Measurements from ENCODE around the gene ADAM22. TPM values are rescaled to one million over a fixed set of nuclear protein-coding genes. Genes with fewer than 3 reads are reported as not detected.

ADAM22 gene
- total and polyA plus RNA-seq, 2 of the 4 experiments (the other 2 are of a cell fraction), result 0.03 to 0.18 TPM

DNA sequence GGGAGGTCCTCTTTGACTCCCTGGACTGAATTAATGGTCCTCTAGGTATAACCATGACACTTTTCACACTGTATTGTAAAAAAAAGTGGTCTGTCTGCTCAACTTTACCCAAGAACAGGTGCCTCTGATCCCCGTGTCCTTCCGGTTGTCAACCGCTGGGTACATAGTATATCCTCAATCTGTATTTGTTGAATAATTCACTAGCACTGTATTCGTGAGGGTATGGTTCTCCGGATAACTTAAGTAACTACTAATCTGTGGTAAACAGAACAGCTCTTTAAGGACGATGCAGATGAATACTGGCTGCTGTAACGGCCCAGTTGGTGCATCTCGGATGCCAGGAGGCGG is 472 bp upstream of the ADAM22 start:
- H3K27me3 ChIP-seq (ENCODE audit: control insufficient read depth, insufficient read depth, low read length), result peaks cover 7% of the 10 kb centered on the region; the same call in 1 of the 2 replicates
- no peak overlapping the region for H4K8ac ChIP-seq (ENCODE audit: low read depth in 2 of 2, low read length in 2 of 2)
- peak overlapping the region; percentile 89 for H2AFZ ChIP-seq (replicated peaks; ENCODE audit: low read length, poor library complexity)
- H4K91ac ChIP-seq (ENCODE audit: insufficient read depth, low read depth, low read length), result no peak overlapping the region
- no peak overlapping the region for H2BK5ac ChIP-seq (ENCODE audit: low read depth, low read length, poor library complexity, severe bottlenecking)
- no peak overlapping the region for H3K4ac ChIP-seq (ENCODE audit: low read depth, low read length)
- H3K9ac ChIP-seq (ENCODE audit: low read depth, low read length), result no peak overlapping the region
- no peak for DNase-seq
- ATAC-seq (ENCODE audit: low read depth), result no peak
- H2BK20ac ChIP-seq (ENCODE audit: low read depth, low read length), result no peak overlapping the region
- intact Hi-C loops (cut with micrococcal nuclease) (no loop called here), in situ Hi-C loops (cut with MboI; ENCODE audit: low sequenced_read_pairs) (no loop called here), dilution Hi-C loops (cut with HindIII; ENCODE audit: low sequenced_read_pairs, unreplicated experiment) (no loop called here)
- no peak overlapping the region for H3K18ac ChIP-seq (ENCODE audit: low read depth, low read length)
- no peak overlapping the region for H2AK9ac ChIP-seq (replicated peaks; ENCODE audit: low read depth, low read length, poor library complexity)
- H3K56ac ChIP-seq (ENCODE audit: extremely low read depth, insufficient read depth, low read length), result no peak overlapping the region
- no peaks in the 10 kb centered on the region for H3K9me3 ChIP-seq (ENCODE audit: control insufficient read depth, insufficient read depth, low read length)
- H2BK15ac ChIP-seq (ENCODE audit: low read depth, low read length), result no peak overlapping the region
- H3K9me1 ChIP-seq (ENCODE audit: insufficient read depth, low read length), result no peaks in the 10 kb centered on the region
- H4K5ac ChIP-seq (ENCODE audit: low read depth, low read length), result no peak overlapping the region
- no peaks in the 10 kb centered on the region for H3K79me1 ChIP-seq (ENCODE audit: low read depth in 1 of 2, low read length in 2 of 2)
- no peak overlapping the region for H3K23ac ChIP-seq (ENCODE audit: low read depth, low read length)
- no peak overlapping the region for H3K14ac ChIP-seq (replicated peaks; ENCODE audit: low read depth, low read length)
- BruUV-seq (replicated peaks), result no TSS peak
- ChIA-PET CTCF (no interaction called here), POLR2A (ENCODE audit: unreplicated experiment) (no interaction called here)
- peak overlapping the region; percentile 94 for H3K4me2 ChIP-seq (ENCODE audit: low read depth, low read length)
- H3K27ac ChIP-seq (ENCODE audit: insufficient read depth, low read length), result no peak overlapping the region
- H3K36me3 ChIP-seq (ENCODE audit: control insufficient read depth, insufficient read depth, low read length), result no peaks in the 10 kb centered on the region
- no peaks in the 10 kb centered on the region for H4K20me1 ChIP-seq (ENCODE audit: insufficient read depth, low read length)
- H3K4me1 ChIP-seq (ENCODE audit: control insufficient read depth, insufficient read depth, low read length), result no peaks in the 10 kb centered on the region
- H2BK120ac ChIP-seq (ENCODE audit: low read depth, low read length), result no peak overlapping the region
- peak overlapping the region; percentile 52 for H3K4me3 ChIP-seq (ENCODE audit: insufficient read depth, low read depth, low read length)
- H2AK5ac ChIP-seq (ENCODE audit: low read depth, low read length), result no peak overlapping the region
- no peak for TF ChIP-seq BHLHE40 (IDR thresholded peaks at IDR 0.05; ENCODE audit: low read depth, low read length)
- no peak for TF ChIP-seq MAFK (IDR thresholded peaks at IDR 0.05; ENCODE audit: low read depth, low read length)
- no peak for TF ChIP-seq CEBPB (IDR thresholded peaks at IDR 0.05; ENCODE audit: low read depth, low read length)
- no peak for TF ChIP-seq MAZ (IDR thresholded peaks at IDR 0.05; ENCODE audit: borderline replicate concordance, low read depth, low read length)
- TF ChIP-seq, protein P1, sequence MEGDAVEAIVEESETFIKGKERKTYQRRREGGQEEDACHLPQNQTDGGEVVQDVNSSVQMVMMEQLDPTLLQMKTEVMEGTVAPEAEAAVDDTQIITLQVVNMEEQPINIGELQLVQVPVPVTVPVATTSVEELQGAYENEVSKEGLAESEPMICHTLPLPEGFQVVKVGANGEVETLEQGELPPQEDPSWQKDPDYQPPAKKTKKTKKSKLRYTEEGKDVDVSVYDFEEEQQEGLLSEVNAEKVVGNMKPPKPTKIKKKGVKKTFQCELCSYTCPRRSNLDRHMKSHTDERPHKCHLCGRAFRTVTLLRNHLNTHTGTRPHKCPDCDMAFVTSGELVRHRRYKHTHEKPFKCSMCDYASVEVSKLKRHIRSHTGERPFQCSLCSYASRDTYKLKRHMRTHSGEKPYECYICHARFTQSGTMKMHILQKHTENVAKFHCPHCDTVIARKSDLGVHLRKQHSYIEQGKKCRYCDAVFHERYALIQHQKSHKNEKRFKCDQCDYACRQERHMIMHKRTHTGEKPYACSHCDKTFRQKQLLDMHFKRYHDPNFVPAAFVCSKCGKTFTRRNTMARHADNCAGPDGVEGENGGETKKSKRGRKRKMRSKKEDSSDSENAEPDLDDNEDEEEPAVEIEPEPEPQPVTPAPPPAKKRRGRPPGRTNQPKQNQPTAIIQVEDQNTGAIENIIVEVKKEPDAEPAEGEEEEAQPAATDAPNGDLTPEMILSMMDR (conservative IDR thresholded peaks at IDR 0.05; ENCODE audit: low read depth, low read length), result no peak
- TF ChIP-seq, protein P2, sequence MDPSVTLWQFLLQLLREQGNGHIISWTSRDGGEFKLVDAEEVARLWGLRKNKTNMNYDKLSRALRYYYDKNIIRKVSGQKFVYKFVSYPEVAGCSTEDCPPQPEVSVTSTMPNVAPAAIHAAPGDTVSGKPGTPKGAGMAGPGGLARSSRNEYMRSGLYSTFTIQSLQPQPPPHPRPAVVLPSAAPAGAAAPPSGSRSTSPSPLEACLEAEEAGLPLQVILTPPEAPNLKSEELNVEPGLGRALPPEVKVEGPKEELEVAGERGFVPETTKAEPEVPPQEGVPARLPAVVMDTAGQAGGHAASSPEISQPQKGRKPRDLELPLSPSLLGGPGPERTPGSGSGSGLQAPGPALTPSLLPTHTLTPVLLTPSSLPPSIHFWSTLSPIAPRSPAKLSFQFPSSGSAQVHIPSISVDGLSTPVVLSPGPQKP (IDR thresholded peaks at IDR 0.05; ENCODE audit: borderline replicate concordance, low read depth, low read length), result no peak
- no peak for TF ChIP-seq CHD1 (IDR thresholded peaks at IDR 0.05; ENCODE audit: low read depth, low read length)
- TF ChIP-seq POLR2A (IDR thresholded peaks at IDR 0.05; ENCODE audit: low read depth, low read length), result no peak
- no peak for TF ChIP-seq NFE2L2 (IDR thresholded peaks at IDR 0.05; ENCODE audit: low read depth, low read length)
- TF ChIP-seq, protein P3, sequence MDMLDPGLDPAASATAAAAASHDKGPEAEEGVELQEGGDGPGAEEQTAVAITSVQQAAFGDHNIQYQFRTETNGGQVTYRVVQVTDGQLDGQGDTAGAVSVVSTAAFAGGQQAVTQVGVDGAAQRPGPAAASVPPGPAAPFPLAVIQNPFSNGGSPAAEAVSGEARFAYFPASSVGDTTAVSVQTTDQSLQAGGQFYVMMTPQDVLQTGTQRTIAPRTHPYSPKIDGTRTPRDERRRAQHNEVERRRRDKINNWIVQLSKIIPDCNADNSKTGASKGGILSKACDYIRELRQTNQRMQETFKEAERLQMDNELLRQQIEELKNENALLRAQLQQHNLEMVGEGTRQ (IDR thresholded peaks at IDR 0.05; ENCODE audit: low read depth, low read length), result no peak
- no peak for TF ChIP-seq RFX5 (IDR thresholded peaks at IDR 0.05; ENCODE audit: low read depth, low read length)
- no peak for TF ChIP-seq RAD21 (IDR thresholded peaks at IDR 0.05; ENCODE audit: low read length)
- TF ChIP-seq SMC3 (IDR thresholded peaks at IDR 0.05; ENCODE audit: low read depth, low read length), result no peak
- no CpG with 5 or more reads among the region's 9 CpGs for WGBS, 2 experiments (ENCODE audit: extremely low coverage in 2 of 2, insufficient read length in 1 of 2)

Data from IMR-90 (cell line).